Medulla oblongata (tissue), 1 donor: ENCODE measurements around the gene LSM7.

Source experiments
- DNase-seq: peaks from one replicate; pipeline ENCODE4 v3.0.0-alpha.2; 2015; ENCODE audit errors: extremely low spot score

Gene LSM7

DNA sequence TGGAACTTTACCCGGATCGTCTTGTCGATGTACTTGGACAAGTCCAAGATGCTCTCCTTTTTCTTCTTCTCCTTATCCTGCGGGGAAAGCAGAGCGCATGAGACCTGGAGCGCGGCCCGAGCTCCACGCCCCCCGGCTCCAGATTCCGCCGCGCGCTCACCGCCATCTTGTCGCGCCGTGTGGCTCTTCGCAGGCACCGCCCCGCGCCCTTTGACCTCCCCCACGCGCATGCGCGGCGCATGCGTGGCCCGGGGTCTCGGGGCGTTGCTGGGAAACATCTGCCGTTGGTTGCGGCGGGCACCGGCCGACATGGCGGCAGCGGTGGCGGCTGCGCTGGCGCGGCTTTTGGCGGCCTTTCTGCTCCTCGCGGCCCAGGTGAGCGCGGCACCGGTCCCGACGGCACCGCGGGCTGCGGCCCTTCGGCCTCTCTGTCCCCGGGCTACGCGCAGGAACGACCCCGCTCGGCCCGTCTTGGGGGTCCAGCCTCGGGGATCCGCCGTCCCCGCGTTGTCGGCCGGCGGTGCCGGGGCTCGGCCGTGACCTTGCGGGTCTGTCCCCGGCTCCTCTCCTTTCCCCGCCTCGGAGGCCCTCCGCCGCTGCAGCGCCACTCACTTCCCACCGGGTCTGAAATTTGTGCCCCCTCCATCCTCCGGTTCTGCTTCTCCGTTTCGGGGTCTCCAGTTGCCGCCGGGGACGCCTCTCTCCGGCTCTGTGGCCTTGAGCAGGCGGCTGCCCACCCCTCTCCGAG is at the start of gene LSM7, which contains the start of gene SPPL2B:
TSS of gene LSM7 (minus strand) at position 186 of the 748 bp plus-strand sequence. CDS start at position 166, 20 bp downstream.
TSS of gene SPPL2B (plus strand) at position 284 of the 748 bp plus-strand sequence. CDS start at position 310, 26 bp downstream.
- DNase-seq = peak; percentile 92

DNA sequence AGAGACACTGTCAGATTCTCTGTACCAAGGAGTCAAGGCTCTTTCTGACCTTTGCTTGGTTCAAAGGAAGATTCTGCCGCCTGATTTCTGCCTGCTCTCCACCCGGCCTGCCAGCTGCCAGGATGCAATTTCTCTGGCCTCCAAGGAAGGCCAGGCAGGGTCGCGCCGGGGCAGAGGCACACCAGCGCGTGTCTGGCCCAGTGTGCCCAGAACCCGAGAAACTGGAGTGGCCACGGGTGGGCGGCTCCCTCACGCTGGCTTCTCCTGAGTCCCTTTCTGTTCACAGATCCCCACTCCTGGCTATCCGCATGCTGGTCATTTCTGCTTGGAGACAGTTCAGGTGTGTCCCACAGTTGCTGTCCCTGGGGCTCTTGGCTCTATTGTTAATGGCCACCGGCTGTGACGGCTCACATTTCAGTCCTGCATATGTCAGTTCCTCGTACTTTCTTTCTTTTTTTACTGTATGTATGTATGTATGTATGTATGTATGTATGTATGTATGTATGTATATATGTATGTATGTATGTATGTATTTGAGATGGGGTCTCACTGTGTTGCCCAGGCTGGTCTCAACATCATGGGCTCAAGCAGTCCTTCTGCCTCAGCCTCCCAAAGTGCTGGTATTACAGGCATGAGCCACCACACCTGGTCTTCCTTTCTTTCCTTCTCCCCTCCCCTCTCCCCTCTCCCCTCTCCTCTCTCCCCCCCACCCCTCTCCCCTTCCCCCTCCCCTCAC is 48.6 kb upstream of the LSM7 start:
- DNase-seq = no peak

DNA sequence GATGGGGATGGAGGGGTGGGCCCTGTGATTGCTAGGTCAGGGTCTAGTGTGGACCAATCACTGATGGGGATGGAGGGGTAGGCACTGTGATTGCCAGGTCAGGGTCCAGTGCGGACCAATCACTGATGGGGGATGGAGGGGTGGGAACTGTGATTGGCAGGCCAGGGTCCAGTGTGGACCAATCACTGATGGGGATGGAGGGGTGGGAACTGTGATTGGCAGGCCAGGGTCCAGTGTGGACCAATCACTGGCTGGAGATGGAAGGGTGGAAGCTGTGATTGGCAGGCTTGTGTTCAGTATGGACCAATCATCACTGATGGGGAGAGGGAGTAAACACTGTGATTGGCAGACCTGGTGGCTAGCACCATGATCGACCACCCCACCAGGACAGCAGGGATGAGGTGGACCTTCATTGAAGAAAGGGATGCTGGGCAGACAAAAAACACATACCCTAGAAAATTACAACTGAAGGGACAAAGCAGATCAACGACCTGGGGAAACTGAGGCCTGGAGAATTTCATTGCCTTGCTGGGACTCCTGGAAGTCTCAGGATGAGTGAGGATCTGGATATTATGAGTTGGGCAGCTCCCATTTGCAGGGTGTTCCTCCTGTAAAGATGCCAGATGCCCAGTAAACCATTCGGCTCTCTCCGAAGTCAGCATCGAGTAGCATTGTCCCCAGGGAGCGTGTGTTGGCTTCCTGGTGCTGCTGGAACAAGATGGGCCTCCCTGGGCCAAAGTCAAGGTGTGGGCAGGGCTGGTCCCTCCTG is 47.2 kb upstream of the LSM7 start:
- DNase-seq = no peak

DNA sequence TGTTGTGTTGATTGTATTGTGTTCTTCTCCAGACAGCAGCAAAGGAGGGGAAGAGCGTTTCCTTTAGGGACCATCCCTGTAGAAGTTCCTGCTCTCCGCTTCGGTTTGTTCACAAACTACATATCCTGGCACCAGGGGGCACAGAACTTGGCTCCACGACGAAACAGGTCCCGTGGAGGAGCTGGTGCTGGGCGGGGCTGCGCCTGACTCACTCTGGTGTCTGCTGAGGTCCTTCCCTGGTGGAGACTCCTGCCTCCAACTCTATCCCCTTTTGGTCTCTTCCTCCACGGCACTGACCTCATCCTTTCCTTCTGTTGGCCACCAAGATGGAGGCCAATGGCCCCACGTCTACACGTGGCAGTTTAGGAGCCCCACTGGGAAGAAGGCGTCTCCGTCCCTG is 46.4 kb upstream of the LSM7 start:
- DNase-seq = no peak

DNA sequence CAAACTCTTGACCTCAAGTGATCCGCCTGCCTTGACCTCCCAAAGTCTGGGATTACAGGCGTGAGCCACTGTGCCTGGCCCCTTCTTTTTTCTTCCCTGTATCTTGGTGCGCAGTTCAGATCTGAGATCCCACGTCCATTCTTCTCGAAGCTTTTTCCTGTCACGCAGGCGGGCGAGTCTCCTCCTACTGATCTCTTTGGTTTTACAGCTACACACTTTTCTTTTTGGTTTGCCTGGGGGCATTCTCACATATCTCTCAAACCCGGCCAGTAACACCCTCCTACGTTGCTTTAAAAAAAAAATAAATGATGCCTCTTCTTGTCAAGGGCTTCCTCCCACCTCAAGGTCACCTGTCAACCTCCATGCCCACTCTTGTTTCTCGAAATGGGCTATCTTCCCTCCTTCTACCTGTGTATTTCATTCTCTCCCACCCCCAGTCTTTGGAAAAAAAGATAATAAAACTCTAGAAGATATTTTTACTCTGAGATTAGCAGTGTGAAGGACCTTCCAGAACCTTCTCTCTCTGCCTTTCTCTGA is 43.8 kb upstream of the LSM7 start:
- no peak for DNase-seq

DNA sequence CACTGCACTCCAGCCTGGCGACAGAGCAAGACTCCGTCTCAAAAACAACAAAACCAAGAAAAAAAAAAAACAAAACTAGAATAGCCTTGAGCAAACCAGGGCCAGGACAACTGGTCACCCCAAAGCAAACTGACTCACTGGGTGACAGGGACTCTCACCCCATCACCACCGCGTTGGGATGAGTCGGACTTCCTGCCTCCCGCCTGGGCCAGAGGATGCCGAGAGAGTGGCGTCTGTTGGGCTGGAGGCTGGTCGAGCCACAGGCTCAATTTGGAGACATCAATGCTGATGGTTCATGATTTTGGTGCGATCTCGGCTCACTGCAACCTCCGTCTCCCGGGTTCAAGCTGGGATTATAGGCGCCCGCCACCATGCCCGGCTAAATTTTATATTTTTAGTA is 43.3 kb upstream of the LSM7 start:
- DNase-seq = no peak

- no peak for DNase-seq
Observed at GRCh38 chr19:2365201-2365970, 37.0 kb upstream of the LSM7 start.

GRCh38 chr19:2363419-2363818 is 35.0 kb upstream of the LSM7 start:
- DNase-seq = no peak

- no peak for DNase-seq
Observed at GRCh38 chr19:2362970-2363300, 34.5 kb upstream of the LSM7 start.

DNA sequence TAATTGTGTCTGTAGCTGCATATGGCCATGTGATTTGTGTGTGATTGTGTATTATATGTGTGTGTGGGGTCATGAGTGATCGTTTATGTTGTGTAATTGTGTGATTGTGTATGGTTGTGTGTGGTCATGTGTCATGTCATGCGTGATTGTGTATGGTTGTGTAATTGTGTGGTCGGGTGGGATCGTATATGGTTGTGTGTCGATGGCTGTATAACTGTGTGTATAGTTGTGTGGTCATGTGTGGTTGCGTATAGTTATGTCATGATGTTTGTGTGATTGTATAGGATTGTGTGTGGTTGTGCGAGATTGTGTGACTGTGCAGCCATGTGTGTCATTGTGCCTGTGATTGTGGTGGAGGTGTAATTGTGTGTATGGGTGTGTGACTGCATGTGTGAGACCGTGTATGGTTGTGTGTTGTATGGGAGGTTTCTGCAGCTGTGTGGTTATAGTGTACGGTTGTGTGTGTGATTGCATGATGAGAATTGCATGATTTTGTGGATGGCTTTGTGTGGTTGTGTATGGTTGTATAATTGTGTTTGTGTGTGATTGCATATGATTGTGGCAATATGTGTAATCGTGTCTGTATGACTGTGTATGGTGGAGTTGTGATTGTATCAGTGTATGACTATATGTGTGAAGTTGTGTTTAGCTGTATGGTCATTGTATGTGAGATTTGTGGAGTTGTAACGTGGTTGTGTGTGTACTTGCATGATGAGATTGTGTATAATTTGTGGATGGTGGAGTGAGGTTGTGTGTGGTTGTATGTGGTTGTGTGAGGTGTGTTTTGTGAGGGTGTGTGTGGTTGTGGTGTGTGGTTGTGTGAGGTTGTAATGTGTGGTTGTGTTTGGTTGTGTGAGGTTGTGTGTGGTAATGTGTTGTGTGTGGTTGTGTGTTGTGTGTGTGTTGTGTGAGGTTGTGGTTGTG is 33.9 kb upstream of the LSM7 start:
- DNase-seq = no peak

DNA sequence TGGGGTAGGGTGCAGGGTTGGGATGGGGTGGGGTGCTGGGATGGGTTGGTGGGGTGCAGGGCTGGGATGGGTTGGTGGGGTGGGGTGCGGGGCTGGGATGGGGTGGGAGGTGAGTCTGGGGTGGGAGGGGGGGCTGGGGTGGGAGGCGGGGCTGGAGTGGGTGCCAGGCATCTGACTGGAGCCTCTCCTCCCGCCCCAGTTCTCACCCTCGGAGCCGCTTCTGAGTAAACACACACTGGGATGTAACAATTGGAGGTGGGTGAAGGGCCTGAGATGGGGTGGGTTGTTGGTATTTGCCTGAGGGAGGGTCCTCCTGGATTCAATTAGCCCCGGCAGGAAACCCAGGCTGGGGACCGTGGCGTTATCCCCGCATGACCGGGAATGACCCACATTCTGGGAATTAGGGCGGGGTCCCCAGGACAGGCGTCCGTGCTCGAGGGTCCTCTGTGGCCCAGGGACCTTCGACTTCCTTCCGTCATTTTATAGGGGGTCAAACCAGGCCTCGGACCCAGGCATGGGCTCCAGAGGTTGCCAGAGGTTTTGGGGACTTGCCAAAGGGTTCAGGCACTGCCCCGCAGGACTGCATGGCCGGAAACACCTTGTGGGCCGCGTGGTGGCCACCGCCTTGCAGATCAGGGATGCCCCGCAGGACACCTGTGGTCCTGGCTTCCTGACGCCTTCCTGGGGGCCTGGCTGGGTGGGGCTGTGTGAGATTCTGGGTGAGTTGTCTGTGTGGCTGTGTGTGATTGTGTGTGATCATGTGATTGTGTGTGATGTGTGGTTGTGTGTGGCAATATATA is 33.1 kb upstream of the LSM7 start:
- DNase-seq = no peak

- no peak for DNase-seq
Observed at GRCh38 chr19:2360833-2361232, 32.4 kb upstream of the LSM7 start.

DNA sequence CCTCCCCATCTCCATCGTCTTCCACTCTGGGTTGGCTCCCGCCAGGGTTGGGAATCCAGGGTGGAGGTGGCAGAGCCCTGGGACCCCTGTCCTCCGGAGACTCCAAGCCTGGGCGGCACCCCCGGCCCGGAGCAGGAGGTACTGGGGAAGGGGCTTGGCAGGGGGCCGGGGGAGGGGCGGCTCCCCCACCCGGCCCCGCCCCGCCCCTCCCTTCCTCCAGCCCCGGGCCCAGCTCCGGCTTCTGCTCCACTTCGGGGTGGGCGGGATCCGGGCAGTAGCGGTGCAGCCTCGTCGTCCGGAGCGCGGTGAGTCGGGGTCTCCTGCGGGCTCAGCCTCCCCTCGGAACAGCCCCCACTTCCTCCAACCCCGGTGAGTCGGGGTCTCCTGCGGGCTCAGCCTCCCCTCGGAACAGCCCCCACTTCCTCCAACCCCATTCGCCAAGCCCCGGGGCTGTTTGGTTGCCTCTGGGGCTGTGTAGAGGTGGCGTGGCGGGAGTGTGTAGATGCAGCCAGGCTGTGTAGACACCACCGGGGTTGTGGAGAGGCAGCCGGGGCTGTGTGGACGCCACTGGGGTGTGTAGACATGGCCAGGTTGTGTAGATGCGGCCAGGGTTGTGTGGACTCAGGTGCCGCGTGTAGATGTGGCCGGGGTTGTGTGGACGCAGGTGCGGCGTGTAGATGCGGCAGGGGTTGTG is 31.8 kb upstream of the LSM7 start, which contains the start of gene TMPRSS9:
TSS of gene TMPRSS9 (plus strand) at position 274 of the 694 bp plus-strand sequence. CDS start 29,521 bp downstream, outside the sequence.
- no peak for DNase-seq

- no peak for DNase-seq
Observed at GRCh38 chr19:2358548-2359173, 30.3 kb upstream of the LSM7 start.

DNA sequence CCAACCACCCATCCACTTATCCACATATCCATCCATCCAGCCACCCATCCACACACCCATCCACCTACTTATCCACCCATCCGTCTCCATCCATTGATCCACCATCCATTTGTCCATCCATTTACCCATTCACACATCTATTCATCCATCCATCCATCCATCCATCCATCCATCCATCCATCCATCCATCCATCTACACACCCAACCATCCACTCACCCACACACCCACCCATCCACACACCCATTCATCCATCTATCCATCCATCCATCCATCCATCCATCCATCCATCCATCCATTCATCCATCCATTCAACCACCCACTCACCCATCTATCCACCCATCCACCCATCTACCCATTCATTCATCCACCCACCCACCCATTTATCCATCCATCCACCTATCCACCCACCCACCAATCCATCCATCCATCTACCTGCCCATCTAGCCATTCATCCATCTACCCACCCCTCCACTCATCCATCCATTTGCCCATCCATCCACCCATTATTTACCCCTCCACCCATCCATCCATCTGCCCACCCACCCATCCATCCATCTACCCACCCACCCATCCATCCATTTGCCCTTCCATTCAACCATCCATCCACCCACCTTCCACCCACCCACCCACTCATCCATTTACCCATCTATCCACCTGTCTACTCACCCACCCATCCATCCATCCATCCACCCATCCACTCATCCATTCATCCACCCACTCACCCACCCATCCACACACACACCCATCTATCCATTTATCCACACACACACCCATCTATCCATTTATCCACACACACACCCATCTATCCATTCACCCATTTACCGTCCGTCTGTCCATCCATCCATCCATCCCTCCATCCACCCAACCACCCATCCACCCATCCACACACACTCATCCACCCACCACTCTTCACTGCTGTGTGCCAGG is 29.2 kb upstream of the LSM7 start:
- DNase-seq = no peak

GRCh38 chr19:2356036-2356646 is 27.8 kb upstream of the LSM7 start:
- no peak for DNase-seq
